ENCODE data around the gene MBD4.
A peak's percentile ranks its signal among the peaks of the same experiment; 100 is the strongest.
"Not testable (repeated sequence)": the region's sequence is repeated elsewhere in the genome, so short reads cannot be mapped to it uniquely, and the experiment has no call there.

MBD4 gene

GRCh38 chr3:129428376-129429079 is 11.2 kb downstream of the MBD4 start, which contains the start of gene EFCAB12:
Gene EFCAB12 (minus strand): TSS chr3:129428636. CDS start chr3:129428488, 148 bp downstream.
- peak; percentile 97 to 99 for DNase-seq

GRCh38 chr3:129428007-129428375 is 11.8 kb downstream of the MBD4 start:
- no peak for DNase-seq

GRCh38 chr3:129425619-129426018 is 14.1 kb downstream of the MBD4 start:
- no peak for DNase-seq

GRCh38 chr3:129425213-129425612 is 14.5 kb downstream of the MBD4 start:
- DNase-seq: no peak

- DNase-seq: no peak
Observed at GRCh38 chr3:129424185-129424841, 15.4 kb downstream of the MBD4 start.

- DNase-seq: no peak
Observed at GRCh38 chr3:129422897-129423296, 16.9 kb downstream of the MBD4 start.

GRCh38 chr3:129421988-129422745 is 17.6 kb downstream of the MBD4 start:
- no peak for DNase-seq

GRCh38 chr3:129421236-129421883 is 18.4 kb downstream of the MBD4 start:
- DNase-seq: no peak

- no peak for DNase-seq
Observed at GRCh38 chr3:129419476-129419875, 20.3 kb downstream of the MBD4 start.

GRCh38 chr3:129418041-129418973 is 21.4 kb downstream of the MBD4 start:
- DNase-seq: no peak

GRCh38 chr3:129417326-129417725 is 22.4 kb downstream of the MBD4 start:
- no peak for DNase-seq

GRCh38 chr3:129416415-129416814 is 23.3 kb downstream of the MBD4 start:
- no peak for DNase-seq

- DNase-seq: no peak
Observed at GRCh38 chr3:129415830-129416229, 23.9 kb downstream of the MBD4 start.

- DNase-seq: no peak
Observed at GRCh38 chr3:129415378-129415777, 24.4 kb downstream of the MBD4 start.

- no peak for DNase-seq
Observed at GRCh38 chr3:129413687-129414506, 25.9 kb downstream of the MBD4 start.

GRCh38 chr3:129413238-129413637 is 26.5 kb downstream of the MBD4 start:
- DNase-seq: not testable (repeated sequence)

- DNase-seq: no peak
Observed at GRCh38 chr3:129412542-129413198, 27.1 kb downstream of the MBD4 start.

GRCh38 chr3:129410971-129411370 is 28.8 kb downstream of the MBD4 start:
- DNase-seq: no peak

GRCh38 chr3:129409541-129409940 is 30.2 kb downstream of the MBD4 start:
- no peak for DNase-seq

- no peak for DNase-seq
Observed at GRCh38 chr3:129404610-129405009, 35.1 kb downstream of the MBD4 start.

GRCh38 chr3:129404130-129404529 is 35.6 kb downstream of the MBD4 start:
- DNase-seq: no peak
